Stimulated activated CD4-positive, alpha-beta T cell treated with anti-CD3 and anti-CD28 coated beads, Interleukin-4, amount 100 ng/mL, for 4 hours (primary cell): ENCODE results near the gene RPL18A.

Experiments
- DNase-seq, 2 experiments: peaks; one replicate each; pipeline ENCODE4 v3.0.0-alpha.2; 2020

Gene RPL18A

DNA sequence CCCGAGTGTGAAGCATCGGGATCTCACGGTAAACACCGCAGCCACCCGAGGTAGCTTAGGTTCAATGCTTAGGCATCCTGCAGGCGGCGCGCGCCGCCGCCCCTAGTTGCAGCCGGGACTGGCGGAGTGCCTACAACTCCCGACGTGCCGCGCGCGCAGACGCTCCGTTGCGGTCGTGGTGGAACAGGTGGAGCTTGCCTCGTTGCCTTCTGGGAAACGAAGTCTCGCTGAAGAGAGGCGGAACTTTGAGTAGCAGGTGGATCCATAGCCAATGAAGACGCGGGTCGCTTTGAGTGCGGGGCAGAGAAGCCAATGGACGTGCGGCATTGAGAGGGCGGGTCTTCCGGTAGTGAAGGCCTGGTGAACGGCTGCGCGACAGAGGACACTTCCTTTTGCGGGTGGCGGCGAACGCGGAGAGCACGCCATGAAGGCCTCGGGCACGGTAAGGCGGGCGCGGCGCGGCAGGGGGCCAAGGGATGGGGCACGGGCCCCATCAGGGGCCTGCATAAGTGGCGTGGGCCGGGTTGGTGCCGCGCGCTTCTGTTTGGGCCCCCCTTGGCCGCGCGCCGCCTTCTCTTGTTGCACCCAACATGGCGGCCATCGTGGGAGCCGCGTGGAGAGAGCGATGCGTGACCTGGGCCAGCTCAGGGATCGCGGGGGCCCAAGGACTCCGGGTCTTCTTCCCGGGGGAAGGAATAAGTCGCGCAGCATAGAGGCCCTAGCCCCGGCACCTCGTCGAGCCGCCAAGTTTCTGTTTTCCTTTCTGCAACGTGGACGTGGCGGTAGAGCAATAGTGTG lies at the start of gene RPL18A:
Gene RPL18A (plus strand): TSS at position 378 of the 798 bp plus-strand sequence. CDS start 47 bp downstream, at position 425.
- peak; percentile 97 to 100 for DNase-seq

DNA sequence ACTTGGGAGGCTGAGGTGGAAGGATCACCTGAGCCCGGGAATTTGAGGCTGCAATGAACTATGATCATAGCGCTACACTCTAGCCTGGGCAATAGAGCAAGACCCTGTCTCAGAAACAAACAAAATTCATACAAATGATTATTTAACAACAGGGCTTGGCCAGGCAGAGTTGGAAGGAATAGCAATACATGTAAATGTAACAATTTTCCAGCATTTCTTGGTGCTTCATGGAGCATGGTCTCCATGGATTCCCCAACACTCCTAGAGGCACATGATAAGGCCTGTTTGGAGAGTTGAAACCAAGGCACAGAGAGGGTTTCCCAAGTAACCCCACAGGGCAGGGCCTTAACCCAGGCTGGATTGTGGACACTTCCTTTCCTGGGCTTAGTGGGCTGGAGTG lies 48.6 kb upstream of the RPL18A start:
- no peak for DNase-seq

DNA sequence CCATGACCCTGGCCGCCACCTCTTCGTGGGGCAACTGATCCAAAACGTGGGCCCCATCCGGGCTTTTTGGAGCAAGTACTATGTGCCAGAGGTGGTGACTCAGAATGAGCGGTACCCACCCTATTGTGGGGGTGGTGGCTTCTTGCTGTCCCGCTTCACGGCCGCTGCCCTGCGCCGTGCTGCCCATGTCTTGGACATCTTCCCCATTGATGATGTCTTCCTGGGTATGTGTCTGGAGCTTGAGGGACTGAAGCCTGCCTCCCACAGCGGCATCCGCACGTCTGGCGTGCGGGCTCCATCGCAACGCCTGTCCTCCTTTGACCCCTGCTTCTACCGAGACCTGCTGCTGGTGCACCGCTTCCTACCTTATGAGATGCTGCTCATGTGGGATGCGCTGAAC lies 48.0 kb upstream of the RPL18A start:
- DNase-seq: no peak

DNA sequence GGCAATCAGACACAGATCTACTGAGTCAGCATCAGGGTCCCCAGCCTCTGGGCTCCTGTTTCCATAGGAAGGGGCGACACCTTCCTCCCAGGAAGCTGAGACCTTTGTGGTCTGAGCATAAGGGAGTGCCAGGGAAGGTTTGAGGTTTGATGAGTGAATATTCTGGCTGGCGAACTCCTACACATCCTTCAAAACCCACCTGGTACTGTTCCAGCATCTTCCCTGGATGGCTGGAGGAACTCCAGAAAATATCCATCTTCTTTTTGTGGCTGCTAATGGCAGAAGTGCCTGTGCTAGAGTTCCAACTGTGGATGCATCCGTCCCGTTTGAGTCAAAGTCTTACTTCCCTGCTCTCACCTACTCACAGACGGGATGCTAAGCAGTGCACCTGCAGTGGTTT lies 47.6 kb upstream of the RPL18A start:
- DNase-seq: no peak

DNA sequence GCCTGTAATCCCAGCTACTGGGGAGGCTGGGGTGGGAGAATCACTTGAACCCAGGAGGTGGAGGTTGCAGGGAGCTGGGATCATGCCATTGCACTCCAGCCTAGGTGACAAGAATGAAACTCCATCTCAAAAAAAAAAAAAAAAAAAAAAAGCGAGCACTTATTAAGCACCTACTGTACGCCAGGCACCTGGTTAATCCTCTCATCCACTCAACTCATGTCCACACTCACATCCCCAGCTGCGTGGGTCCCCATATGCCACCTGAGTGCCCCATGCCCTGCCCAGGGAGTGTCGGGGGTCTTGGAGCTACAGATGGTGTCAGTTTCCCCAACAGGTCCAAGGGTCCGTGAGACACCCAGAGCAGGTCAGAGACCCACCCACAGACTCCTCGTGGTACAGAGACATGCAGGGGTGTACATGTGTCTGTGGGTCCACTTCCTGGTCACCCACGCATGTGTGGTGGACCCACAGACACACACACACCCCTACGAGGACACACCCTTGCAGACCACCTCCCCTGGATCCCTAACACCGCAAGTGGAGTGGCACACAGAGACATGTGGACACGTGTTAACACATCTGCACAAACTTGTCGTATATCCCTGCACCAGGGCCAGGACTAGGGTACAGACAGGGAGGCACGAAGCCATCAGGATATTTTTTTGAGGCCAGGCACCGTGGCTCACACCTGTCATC lies 41.9 kb upstream of the RPL18A start:
- DNase-seq: no peak

DNA sequence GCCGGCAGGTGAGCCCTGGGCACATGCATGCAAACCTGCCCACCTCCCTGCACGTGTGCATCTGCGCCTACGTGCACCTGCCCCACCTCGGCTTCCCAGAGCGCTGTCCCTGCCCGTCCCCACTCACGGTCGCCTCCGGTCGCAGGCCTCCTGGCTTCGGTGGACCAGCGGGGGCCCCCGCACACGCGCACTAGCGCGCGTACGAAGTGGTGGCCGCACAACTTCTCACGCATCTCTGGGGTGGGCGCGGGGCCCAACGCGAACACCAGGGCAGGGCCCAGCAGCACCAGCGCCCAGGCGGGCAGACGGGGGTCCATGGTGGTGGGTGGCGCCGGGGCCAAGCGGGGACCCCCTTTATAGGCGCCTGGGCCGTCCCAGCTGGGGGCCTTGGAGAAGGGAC lies 38.5 kb upstream of the RPL18A start, which contains the start of gene INSL3:
Gene INSL3 (minus strand): TSS at position 330 of the 400 bp plus-strand sequence. CDS start 13 bp downstream, at position 317.
- no peak for DNase-seq

DNA sequence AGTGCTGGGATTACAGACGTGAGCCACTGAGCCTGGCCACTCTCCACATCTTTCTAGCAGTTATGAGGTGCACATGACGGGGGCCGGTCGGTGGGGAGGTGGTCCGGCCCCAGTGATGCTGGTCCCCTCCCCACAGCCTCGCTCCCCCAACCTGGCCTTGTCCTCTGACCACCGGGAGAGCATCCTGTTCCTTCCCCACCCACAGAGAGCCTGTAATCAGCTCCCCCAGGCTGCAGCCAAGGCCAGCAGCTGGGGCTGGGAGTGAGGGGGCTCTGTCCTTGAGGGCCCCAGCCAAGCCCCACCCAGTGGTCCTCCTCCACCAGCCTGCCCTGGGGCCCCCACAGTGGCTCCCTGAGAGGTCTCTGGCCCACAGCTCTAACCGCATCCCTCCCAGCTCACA lies 35.4 kb upstream of the RPL18A start:
- no peak for DNase-seq

DNA sequence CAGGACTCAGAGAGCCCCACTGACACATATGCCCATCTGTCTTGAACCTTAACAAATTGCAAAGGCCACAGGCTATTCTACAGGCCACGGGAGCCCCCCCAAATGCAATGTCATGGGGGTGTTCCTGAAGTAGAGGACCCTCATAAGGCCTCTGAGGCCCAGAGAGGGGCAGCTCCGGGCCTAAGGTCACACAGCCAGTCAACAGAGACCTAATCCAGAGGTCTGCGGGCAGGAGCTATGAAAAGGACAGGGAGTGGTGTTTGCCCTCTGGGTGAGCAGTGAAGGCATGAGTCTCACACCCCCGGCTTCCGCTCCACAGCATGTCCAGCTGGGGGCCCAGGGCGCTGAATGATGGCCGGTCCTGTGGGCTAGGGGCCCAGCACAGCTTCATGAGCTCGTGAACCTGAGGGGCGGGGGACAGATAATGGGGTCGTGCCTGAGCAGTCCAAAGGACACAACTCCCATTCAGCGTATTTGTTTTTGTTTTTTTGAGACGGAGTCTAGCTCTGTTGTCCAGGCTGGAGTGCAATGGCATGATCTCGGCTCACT lies 33.1 kb upstream of the RPL18A start:
- no peak for DNase-seq

DNA sequence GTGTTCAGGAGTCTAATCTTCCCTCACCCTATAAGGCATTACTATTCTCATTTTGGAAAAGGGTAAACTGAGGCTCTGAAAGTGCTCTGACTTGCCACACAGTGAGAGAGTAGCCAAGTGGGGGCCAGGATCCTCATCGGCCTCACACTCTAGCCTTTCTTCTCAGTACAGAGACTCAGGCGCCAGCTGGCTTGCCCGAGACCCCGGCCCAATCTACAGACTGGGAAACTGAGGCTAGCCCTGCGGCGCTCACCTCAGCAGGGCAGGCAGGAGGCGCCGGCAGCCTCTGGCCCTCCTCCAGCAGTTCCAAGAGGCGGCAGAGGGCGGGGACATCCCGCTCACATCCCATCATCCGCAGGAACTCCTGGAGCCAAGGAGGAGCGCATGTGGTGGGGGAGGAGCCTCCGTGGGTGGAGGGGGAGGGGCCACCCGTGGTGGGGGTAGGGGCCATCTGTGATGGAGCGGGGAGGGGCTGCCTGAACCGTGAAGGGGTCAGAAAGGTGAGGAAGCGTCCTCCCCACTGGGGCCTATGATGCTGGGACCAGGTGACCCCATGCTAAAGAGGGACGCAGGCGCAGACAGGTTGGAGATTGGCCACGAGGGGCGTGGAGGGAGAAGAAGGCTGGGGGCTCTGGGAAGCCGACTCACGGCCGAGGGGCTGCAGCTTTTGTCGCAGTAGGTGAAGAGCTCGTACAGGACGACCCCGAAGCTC lies 29.7 kb upstream of the RPL18A start:
- DNase-seq: no peak

DNA sequence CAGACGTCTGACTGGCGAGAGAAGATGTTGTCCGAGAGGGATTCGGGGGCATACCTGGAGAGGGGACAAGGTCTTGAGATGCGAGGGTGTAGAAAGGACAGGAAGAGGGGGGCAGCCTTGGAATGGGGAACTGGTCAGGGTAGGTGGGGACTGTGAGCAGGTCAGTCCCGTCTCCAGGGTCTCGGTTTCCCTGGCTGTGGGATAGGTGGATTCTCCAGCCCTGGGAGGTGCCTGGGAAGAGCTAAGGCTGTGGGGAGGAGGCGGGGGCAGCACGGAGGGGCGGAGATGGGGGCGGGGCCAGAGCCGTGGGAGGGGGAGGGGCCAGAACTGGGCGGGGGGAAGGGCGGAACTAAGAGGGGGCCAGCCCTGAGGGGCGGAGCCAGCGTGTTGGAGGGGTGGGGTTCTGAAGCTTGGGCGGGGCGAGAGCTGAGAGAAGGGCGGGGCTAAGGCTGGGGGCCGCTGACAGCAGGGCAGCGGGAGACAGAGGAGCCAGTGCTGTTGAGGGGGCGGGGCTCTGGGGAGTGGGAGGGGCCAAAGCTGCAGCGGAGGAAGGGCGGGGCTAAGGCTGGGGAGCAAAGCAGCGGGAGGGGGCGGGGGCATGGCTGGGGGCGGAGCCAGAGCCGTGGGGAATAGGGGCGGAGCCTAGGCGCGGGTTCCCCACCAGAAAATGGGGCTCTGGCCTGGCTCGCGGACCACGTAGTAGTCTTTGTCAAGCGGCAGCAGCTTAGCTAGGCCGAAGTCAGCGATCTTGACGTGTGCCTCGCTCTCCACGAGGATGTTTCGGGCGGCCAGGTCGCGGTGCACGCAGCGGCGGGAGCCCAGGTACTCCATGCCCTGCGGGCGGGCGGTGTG lies 28.9 kb upstream of the RPL18A start:
- DNase-seq: peak in 1 of 2 experiments; percentile 26

DNA sequence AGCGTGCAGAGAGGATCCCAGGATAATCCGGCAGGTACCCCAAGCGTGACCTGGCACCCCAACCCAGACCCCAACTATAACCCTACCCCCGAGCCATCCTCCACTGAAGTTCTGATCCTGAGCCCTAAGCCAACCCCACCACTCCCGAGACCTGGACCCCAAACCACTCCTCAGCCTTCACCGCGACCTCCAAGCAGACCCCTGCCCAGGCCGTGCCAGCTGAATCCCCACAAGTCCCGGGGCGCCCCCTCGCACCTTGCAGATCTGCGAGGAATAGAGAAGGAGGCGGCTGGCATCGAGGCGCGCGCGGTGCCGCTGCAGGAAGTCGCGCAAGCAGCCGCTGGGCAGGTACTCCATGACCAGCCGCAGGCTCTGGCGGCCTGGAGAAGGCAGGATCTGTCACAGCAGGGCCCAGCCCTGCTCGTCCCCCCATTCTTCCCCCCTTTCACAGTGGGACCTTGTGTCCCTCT lies 28.3 kb upstream of the RPL18A start:
- no peak for DNase-seq

DNA sequence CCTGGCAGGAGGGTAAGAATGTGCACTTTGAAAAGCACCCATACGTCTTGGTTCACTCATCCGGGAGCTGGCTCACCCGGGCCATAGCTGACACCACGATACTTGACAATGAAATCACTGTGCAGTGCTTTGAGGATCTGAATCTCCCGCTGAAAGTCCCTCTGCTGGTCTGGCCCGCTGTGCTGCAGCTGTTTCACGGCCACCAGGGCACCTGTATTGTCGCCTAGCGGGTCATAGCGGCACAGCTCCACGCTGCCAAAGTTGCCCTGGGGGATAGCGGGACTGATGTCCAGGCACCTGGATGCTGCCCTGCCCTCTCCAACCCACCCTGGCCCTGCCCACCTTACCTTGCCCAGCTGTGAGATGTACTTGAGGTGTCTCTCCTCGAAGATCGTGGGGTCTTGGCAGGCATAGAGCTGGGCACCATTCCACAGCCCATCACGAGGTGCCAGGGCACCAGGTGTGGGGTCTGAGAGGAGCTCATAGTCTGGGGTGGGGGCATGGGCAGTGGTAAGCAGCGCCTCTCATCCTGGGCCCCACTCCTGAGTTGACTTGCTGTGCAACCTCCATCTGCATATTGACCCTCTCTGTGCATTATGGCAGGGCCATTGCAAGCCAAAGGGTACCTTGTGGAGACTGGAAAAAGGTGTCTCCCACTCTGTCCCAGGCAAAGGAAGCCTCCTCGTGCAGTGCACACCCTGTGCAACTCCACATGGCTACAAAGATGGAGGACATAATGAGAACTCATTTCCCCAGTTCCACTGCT lies 27.1 kb upstream of the RPL18A start:
- DNase-seq: no peak

DNA sequence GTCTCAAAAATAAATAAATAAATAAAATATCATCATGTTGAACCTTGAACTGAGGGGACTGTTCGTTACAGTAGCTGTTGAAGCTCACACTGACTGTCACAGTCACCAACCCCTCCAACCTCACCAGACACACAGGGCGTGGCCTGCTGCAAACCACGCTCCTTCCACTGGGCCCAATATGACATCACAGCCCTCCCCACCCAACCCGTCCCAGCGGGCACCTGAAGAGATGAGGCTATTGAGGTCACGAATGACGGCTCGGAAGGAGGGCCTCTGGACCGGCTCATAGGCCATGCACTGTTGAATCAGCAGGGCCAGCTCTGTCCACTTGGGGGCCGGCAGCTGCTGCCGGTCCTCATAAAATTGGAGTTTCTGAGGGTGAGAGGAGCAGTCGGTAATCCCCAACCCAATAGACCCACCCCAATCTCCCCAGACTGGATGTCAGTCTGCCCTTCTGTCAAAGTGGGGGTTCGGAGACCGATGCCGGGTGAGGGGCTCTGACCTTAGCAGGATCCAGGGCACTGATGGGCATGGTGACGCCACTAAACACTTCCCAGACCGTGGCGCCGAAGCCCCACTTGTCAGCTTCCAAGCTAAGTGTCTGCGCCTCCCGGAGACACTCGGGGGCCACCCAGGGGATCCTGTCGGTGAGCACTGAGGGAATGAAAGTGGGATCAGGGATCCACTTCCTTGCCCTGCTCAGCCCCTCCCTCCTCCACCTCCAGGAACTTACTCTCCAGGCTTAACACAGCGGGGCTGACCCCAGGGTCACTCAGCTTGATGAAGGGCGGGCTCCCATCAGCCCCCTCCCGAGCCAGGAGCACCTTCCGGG lies 25.1 kb upstream of the RPL18A start:
- no peak for DNase-seq

DNA sequence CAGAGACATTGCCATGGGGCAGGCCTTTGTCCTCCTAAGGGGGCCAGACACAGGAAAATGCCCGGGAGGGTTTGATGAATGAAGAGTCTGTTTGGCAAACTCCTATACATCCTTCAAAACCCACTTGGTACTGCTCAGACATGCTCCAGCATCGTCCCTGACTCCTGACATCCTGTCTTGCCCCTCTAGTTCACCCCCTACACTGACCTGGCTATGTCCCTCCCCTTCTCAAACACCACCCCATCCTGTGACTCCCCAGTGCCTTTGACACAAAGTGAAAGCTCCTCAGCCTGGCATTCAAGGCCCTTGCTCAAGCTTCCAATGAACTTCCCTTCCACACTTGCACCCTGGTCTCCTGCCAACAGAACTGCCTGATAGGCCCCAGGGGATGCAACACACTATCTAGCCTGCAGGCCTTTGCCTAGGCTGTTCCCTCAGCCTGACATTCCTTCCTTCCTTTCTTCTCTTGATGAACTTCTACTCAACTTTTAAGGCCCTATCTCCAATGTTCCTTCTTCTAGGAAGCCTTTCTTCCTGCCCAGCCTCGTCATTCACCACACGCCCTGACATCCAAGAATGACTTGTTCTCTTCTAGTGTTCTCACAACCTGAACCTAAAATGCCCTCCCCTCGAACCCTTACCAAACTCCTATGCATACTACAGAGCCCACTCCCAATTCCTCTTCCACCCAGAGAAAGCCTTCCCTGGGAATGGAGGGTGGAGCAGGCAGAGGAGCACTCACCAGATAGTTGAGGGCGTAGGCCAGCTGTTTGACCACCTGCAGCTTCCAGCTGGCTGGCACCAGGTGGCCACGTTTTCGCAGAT lies 24.3 kb upstream of the RPL18A start:
- no peak for DNase-seq

DNA sequence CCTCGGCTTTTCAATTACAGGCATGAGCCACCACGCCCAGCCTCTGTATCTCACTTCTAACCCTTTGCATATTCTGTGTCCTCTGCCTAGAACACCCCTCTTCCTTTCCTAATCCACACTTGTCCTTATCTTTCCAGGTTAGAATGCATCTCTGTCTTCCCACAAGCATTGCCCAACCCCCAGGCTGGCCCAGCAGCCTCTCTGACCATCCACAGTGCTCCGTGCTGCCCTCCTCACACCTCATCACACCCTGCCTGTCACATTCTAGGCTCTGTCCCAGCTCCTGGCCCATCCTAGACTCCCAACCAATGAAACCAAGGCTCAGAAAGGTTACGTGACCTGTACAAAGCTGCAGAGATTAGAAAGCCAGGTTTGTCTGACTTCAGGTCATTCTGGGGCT lies 23.2 kb upstream of the RPL18A start:
- no peak for DNase-seq

DNA sequence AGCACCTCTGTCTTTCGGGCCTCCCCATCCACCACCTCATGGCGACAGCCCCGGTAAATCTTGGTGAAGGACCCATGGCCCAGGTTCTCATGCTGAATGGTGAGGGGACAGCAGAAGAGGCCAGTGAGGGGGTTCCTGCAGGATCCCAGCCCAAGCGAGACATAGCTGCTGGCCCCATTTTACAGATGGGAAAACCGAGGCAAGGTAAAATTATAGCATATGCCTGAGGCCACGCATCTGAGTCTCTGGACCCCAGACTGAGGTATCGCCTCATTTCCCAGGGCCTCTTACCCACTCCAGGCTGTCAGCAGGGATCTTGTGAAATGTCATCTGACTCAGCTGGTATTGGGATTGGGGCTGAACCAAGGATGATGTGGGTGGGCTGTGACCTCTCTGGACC lies 21.7 kb upstream of the RPL18A start:
- no peak for DNase-seq

DNA sequence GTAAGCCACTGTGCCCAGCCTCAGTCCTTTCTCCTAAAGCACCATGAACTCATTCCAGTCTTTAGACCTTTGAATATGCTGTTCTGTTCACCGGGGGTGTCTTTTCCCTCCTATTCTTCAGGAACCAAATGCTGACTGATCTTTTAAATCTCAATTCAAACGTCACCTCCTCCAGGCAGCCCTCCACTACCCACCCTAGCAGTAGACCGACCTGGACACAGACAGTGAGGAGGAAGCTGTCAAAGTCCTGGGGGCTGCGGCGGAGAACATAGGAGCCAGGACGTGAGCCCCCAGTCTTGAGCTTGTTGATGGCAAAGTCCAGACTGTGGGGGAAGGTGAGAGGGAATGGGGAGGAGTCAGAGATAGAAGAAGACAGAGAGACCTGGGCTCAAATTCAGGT lies 19.7 kb upstream of the RPL18A start:
- DNase-seq: no peak

DNA sequence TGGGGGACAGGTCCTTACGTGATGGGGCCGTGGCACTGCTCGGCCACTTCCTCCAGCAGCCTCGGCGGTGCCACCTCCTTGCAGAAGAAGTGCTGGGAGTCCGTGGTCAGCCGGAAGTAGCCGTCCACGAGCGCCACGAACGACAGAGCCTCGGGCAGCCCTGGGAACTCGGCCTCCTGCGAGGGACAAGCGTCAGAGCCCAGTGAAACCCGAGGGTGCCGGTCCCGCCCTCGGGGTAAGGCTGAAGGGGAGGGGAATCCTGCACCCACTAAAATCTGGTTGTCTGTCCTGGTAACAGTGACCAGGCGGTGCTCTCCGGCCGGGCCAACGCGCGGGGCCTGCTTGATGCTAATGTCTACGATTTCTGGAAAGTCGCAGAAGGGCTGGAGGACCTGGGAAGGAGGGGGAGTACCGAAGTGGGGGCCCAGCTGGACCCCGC lies 18.3 kb upstream of the RPL18A start:
- no peak for DNase-seq
